Stimulated activated CD8-positive, alpha-beta memory T cell treated with anti-CD3 and anti-CD28 coated beads, Interleukin-4, amount 100 ng/mL, for 4 hours (primary cell): Measurements from ENCODE around the gene MEIS2.
"Not testable (repeated sequence)": the region's sequence is repeated elsewhere in the genome, so short reads cannot be mapped to it uniquely, and the experiment has no call there.

ENCODE experiments used
- DNase-seq, 2 donors: peaks; one replicate each; pipeline ENCODE4 v3.0.0-alpha.2; 2020; ENCODE audit warnings: low read depth in 2 of 2, low spot score in 1 of 2

The MEIS2 gene

DNA sequence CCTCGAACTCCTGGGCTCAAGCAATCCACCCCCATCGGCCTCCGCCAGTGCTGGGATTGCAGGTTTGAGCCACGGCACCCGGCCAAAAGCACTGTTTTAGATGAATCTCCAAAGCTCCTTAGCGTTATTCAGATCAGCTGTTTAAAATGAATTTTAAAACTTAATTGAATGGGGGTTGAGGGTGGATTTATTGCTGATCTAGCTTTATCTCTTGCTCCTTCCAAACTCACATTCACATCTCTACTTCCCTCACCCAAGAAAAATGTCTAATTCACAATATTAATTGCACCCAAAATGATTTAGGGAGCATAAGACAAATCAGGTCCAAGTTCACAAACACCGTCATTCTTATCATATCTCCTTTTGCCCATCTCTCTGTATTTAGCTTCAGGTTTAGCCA is 89.8 kb downstream of the MEIS2 start:
- no peak for DNase-seq

DNA sequence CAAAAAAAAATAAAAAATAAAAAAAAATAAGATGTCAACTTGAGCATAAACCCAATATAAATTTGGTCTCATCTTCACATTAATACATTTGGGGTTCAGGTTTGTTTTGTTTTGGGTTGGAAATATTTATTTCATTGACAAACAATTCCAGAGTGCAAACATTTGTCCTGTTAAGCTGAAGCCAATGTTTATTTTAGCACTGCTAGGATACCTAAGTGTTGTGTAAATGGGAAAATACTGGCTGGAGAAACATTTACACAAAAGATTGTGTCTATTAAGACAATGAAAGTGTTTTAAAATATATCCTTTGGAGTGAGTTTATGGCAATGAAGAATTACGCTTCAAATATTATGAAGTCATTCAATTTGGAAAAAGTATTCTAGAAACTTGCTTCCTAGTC is 91.1 kb downstream of the MEIS2 start:
- DNase-seq, result no peak

DNA sequence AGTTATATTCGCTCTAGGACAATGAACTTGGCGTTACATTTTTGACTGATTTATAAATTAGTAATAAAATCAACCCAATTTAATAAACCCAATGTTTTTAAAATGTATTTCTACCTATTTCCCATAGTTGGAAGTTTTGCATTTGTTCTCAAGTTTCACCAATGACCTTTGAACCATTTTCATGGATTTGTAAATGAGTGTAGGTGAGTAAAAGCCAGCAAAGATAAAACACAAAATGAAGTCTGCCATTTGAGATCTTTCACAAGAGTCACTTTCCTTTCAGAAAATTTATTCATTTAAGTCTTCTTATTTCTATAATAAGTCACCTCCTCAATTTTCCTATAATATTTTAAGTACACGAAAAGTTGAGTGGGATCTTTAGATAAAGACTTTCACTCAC is 92.1 kb downstream of the MEIS2 start:
- no peak for DNase-seq

DNA sequence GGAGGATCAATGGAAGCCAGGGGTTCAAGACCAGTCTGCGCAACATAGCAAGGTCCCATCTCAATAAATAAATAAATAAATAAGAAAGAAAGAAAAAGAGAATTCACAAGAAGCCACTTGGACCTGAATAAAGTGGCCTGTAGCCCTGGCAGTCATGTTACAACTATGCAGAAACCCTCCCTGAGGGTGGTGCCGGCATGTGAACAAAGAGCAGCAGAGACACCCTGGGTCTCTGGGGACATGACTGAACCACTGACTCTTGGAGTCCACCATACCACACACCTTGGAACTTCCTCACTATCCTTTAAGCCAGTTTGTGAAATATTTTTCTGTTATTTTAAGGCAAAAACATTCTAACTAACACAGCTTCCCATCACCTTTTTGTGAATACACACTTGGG is 93.0 kb downstream of the MEIS2 start:
- DNase-seq, result no peak

DNA sequence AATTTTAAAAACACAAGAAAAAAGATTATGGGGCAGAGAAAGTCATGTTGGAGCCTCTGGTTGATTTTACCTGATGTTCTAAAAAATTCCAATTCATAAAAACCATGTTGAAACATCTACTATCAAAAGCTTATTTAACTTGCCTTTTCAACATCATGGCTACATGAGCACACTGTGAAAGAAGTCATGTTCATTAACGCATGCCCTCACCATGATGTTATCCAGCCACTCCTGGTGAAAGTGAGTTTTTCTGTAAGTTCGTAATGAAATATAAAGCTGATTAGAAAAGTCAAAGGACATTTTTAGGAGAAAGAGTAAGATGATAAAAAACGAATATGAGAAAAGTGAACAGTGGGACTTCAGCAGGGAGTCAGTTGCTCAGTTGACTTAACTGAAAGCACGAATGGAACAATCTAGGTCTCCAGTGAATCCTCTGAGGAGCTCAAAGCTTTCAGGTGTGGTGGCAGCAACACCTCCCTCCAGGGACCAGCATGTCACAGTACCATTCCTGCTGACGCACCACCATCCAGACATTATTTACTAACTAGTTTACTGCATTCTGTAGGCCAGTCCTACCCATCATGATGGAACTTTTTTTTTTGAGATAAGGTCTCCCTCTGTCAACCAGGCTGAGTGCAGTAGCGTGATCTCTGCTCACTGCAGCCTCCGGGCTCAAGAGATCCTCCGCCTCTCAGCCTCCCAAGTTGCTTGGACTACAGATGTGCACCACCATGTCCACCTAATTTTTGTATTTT is 95.2 kb downstream of the MEIS2 start:
- no peak for DNase-seq

DNA sequence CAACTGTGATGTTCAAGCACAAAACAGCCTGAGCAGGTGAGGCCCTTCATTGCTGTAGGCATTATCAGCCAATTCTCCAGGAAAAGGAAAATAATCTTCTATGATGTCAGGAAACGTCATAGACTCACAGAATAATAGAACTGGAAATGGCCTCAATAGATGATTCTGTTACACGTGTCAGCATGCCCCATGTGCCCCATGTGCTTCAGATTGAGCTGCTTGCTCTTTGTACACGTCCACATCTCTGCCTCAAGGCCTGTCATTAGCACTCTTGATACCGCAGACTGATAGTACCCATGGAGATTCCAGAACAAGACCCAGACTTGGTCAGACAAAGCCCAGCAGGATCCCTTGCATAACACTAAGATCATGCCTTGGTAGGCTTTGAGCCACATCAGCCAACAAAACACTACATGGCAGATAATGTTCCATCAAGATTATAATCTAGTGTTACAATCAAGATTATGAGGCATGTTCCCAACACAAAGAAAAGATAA is 95.9 kb downstream of the MEIS2 start:
- no peak for DNase-seq

DNA sequence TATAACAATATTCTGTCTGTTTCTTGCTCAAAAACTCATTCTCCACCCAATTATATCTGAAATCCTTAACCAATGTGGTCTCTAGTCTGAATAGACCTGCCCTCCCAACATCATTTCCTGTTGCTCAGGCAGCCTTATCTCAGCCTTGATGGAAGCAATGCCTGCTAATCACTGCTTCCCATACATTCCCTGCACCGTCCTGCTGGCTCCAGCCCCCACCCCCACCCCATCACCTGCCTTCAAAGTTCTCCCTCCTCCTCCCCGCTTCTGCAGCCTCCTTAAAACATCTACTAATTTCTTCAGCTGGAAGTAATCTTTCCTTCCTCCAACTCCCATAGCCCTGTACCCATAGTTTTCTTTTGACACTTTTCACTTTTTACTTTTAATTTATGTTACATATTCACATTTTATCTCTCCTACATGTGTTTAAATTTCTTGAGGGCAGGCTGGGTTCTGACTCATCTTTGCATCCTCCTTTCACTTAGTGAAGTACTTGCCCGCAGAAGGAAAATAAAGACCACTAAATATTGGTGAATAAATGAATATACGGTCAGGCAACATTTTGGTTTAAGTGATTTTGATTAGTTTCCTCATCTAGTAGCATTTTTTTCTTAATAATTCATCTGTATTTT is 98.2 kb downstream of the MEIS2 start:
- no peak for DNase-seq

DNA sequence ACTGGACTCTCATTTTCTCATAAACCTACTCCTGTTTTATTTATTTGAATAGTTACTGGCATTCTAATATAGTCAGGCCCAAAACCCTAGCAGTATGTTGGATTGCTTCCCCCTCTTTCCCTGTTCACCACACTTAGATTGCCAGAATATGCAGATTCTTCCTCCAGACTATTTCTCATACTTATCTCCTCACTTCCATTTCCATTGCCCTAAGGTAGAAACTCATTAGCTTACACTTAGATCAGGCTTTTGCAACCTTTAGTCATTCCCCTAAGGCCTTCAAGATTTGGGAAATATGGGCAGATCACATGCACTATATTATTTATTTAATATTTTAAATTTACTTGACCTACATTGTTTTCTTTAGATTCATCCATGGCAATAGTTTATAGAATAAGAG is 98.9 kb downstream of the MEIS2 start:
- no peak for DNase-seq

DNA sequence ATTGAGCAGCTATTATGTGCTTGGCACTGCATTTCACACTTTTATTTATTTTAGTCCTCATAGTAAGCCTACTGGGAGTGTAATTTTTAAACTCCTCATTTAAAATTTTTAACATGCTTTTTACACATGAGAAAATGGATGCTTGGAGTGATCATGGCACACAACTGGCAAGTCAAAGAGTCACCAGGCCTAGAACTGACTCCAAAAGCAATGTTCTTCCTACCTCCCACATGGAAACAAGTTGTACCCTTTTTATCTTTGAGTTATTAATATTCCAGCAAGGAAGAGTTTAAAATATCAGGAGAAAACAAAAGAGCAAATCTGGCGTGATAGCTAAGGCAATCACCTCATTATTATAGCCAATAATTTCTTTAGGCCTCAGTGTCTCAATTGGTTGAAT is 100.6 kb downstream of the MEIS2 start:
- no peak for DNase-seq

DNA sequence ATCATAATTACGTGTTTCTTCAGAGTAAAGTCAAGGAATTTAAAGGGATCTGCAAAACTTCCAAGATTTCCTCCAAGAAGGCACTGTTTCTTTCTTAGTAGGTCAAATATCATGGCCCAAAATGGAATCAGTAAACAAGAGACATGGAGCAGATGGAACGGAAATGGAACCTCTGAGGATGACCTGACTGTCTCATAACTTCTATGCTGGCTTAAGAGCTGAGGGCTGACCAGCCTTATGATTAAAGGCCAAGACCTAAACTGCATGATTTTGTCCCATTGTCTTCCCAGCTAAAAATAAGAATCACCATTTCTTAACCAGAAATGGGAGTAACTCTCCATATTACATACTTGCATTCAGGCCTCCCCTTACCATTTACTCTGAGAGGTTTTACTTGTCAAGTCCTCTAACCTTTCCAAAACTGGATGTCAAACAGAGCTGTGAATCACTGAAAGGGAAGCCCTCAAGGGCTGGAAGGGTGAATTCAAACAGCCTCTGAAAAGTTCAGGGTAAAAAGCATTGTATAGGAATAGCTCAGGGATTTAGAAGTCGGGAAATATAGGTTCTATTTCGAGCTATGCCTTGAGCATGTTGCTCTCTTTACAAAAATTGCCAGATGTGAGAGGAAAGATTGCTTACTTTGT is 103.7 kb downstream of the MEIS2 start:
- DNase-seq, result no peak

DNA sequence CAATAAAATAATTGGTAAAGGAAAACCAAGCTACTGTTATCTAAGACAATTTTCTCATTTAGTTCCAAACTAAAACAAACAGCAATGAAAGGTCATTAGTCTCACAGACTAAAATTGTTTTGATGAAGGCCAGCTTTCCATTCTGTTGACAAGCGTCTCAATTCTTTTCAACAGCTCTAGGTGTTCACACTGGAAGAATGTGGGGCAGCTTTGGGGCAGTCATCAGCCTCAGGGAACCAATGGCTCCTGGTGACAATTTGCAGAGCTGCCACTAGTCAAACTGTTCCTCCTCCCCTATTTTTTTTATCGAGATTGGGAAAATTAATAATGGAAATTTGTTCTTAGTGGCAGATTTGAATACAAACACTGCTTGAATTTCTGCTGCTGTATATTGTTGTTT is 104.2 kb downstream of the MEIS2 start:
- no peak for DNase-seq

DNA sequence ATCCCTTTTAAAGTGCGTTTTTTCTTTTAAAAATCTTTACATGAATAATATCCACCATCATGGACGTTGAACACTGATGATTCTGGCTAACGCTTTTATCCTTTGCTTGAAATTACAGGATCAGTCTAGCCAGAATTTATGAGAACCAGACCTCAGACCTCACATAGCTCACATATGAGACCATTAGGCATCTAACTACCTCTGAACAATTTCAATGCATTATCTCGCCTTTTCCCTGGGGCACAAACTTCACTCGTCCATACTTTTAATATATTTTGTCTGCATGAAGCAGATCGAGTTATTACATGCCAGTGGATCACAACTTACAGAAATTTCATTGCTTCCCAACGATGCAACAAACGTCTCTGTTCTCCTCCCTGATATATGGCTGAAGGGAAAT is 105.6 kb downstream of the MEIS2 start:
- no peak for DNase-seq

DNA sequence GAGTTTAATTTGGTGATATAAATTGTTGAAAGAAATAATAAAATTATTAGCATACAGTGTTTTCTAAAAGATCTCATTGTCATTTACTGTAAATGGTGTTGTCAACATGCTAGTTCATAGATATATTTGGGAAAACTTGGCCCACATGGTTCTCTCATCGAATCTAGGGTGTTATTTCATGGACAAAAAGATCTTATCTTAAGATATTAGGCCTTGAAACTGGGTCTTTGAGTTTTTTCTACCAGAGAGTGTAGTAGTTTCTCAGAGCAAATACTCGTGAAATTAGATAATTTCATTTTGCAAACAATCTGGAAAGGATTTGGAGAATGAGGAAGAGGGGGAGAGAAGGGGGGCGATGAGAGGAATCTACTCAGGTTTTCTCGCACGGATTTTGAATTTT is 107.9 kb downstream of the MEIS2 start:
- DNase-seq, result no peak

DNA sequence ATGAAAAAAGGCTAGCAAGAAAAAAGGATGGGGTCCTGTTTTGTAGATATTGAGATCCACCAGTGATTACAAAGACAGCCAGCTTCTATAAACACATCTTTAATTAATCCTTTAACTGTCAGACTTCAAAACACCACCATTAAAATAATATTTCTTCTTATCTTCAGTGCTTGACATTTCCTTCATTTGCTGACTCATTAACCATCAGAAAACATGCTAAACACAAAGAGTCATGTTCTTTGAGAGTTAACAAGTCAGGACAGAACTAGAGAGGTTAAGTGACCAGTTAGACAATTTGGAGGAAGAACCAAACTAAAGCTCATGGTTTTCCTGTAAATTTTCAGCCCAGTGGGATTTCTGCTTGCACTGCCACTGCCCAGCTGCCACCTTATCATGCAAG is 111.4 kb downstream of the MEIS2 start:
- no peak for DNase-seq

DNA sequence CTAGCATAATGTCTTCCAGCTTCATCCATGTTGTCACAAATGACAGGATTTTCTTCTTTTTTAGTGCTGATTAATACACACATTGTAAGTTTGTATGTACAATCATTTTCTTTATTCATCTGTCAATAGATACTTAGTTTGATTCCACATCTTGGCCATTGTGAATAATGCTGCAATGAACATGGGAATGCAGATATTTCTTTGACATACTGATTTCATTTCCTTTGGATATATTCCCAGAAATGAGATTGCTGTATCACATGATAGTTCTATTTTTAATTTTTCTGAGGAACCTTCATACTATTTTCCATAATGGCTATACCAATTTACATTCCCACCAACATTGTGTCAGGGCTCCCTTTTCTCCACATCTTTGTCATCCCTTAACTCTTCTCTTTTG is 117.9 kb downstream of the MEIS2 start:
- no peak for DNase-seq

DNA sequence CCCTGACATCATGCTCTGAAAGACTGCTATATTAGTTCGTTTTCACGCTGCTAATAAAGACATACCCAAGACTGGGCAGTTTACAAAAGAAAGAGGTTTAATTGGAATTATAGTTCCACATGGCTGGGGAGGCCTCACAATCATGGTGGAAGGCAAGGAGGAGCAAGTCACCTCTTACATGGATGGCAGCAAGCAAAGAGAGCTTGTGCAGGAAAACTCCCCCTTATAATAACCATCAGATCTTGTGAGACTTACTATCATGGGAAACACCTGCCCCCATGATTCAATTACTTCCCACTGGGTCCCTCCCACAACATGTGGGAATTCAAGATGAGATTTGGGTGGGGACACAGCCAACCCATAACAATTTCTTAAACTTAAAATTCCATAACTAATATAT is 120.1 kb downstream of the MEIS2 start:
- not testable (repeated sequence) for DNase-seq

DNA sequence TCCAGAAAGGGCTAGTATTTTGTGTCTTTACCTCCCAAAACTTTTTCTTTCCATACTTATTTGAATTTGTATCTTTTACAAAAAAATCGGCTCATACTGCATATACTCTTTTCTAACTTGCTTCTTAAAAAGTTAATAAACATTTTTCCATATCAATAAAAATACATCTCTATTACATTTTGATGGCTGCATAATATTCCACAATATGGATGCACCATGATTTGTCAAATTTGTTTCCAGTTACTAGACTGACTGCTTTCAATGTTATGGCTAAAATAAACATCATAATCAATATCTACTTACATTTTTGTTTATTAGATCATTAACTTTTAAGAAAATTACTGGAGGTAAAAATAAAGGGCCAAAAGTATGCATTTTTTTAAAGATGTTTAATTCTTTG is 121.7 kb downstream of the MEIS2 start:
- no peak for DNase-seq

DNA sequence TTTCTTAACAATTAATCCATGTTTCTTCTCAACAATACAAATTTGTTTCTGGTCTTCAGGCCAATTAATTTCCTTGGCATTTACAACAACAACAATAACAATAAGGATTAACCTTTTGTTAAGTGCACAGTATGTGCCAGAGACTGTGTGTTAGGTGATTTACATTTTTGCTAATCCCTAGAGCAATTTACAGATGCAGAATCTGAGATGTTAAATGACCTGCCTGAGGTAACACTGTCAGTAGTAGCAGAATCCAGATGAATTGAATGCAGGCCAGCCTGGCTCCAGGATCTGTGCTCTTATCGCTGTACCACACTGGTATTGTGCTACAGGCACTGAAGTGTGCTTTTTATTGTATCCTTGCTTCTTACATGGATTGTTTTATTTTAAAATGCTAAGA is 122.2 kb downstream of the MEIS2 start:
- no peak for DNase-seq

DNA sequence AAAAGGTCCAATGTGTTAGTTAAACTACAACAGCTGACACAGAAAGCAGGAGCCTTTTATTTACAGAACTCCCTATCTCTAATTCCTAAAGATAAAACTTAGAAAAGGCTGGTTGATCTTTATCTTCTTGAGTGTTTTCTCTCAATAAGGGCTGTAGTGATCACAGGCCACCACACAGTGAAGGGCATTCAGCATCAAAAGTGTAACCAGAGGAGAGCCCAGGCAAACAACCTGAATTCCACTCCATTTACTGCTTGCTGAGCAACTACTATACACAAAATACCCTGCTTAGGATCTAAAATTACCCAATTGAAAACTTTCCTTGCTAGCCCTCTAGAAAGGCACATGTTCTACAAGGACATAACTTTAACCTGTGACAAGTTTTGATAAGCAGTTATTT is 122.7 kb downstream of the MEIS2 start:
- no peak for DNase-seq

DNA sequence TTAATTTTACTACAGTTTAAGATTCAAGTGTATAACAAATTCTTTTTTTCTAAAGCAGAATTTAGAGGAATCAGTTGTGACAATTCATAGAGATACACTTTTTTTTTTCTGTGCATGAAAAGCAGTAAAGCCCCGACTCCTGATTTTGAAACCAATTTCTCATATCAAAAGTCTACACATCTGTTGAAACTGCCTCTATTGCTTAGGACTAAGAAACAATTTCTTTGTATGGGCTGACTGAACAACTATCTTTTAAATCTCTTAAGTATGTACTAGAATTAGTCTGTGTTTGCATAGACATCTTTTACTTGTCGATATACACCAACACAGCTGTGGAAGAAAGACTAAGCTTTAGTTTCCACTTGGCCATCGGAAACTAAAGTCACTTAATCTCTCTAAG is 127.6 kb downstream of the MEIS2 start:
- no peak for DNase-seq

DNA sequence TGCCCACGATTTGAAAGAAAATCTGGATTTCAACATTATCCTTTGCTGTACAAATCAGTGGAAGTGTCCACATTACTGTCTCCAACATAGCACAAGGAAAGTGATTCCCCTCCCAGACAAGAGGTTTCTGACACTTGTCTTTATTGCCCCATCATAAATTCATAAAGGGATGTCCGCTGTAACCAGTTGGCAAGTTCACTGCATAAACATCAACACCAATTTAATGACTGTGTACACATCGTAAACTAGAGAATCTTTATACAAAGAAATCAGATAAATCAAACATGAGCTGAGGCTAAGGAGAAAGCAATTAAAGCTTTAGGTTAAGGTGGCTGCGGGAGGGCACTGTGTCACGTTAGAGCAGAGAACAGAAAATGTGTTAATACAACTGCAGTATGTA is 129.8 kb downstream of the MEIS2 start:
- DNase-seq, result no peak

DNA sequence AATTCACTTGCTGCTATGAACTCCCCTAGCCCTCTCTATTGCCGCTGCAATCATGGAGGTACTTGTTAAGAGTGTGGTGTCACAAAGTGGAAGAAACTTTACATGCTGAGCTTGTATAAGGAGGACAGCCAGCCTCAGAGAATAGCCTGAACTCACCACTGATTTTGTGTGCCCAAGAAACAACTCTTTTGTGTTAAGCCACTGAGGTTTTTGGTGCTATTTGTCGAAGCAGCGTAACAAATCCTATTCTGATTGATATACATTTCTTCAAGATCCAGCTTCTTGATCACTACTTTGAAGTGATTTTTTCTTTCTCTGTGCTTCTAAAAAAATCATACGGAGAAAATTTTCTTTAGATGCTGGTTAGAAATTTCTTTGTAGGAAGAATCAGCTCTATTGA is 132.4 kb downstream of the MEIS2 start:
- no peak for DNase-seq

DNA sequence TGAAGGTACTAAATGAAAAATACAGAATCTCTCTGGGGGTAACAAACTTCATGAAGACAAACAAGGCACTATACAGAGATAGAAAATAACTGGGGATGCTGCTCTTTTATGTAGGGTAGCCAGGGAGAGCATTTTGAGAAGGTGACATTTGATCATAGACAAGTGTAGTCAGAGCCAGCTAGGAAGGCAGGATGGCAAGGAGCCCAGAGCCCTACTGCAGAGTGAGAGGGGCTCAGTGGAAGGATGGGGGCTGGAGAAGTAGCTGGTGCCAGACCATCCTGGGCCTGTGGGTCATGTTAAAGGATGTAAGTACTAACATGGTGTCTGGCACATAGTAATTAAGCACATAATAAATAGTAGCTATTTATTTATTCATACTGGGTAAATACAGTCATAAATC is 133.6 kb downstream of the MEIS2 start:
- DNase-seq, result no peak
